ENCODE results near the gene TMC2.

DNA sequence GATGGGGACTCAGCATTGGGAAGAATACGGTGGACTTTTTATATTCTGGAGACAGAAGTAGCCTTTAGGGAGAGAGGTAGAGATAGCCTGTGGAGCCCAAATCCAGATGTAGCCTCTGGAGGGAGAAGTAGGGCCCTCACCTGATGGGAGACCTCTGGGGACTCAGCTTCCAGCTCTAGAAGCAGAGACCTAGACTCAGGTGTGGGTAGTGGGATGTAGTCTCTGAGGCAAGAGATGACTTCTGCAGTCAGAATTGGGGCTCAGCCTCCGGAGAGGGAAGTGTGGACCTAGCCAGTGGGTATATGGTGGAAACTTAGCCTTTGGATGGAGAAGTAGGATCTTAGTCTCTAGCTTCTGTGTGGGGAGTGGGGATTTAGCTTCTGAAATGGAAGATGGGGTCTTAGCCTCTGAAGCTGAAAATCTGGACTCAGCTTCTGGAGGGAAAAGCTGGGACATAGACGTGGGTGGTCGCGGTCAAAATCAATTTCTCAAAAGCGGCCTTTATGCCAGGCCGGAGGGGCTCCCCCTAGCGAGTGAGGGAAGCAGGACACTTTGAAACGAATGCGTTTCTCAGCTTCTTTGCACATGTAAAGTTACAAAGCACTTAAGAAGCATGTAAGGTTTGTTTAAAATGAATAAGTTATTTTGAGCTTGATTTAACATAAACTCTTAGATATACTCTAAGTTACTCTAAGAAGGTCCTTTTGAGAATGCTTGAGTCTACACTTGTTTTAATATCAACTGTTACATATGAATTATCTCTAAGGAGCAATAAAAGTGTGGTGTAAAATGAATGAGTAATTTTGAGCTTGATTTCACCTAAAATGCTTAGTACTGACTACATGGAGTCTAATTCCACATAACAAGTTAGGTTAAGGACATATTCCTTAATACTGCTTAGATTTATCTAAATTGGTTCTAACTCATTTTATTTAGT is 14.7 kb upstream of the TMC2 start:
- TF ChIP-seq POLR2A (IDR thresholded peaks at IDR 0.05; ENCODE audit: low read depth, low read length) (no peak), POLR2AphosphoS5 (IDR thresholded peaks at IDR 0.05; ENCODE audit: low read depth, low read length) (no peak), TAF1 (IDR thresholded peaks at IDR 0.05; ENCODE audit: borderline replicate concordance, low read depth, low read length) (no peak)
